GM12864 (cell line): Measurements from ENCODE around the gene C14orf180.

ENCODE experiments used
- DNase-seq: peaks from one replicate; pipeline ENCODE4 v3.0.0-alpha.2; 2011; ENCODE audit warnings: low read depth
- H3K4me3 ChIP-seq: 2 replicates; pipeline ENCODE4 v1.5.1; 2011; ENCODE audit warnings: mild to moderate bottlenecking, low read depth, low read length, control low read depth
- TF ChIP-seq, protein P1 (sequence below): IDR thresholded peaks from 2 replicates; pipeline ENCODE4 v1.5.1; 2011; ENCODE audit warnings: low read depth, mild to moderate bottlenecking, moderate library complexity, low read length, control low read depth, inconsistent platforms; ENCODE audit errors: missing control alignments

C14orf180 gene

DNA sequence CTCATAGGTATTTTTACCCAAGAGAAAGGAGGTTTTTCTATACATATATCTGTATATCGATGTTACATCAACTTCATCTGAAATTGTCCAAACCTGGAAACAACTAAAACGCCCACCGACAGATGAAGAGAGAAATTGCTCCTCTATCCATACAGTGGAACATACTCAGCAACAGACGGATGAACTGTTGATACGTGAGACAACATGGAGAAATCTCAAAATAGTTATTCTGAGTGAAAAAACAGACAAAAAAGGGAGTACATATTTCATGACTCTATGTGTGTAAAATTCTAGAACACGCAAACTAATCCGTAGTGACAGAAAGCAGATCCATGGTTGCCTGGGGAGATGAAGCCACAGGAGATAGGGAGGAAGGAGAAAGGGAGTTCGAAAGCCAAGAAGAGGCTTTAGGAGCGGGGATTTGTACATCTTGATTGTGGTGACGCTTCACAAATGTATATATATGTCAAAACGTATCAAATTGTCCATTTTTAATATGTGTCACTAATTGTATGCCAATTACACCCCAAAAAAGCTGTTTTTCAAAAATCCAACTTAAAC is 37.6 kb upstream of the C14orf180 start:
- H3K4me3 ChIP-seq = no peak overlapping the region
- TF ChIP-seq, protein P1, sequence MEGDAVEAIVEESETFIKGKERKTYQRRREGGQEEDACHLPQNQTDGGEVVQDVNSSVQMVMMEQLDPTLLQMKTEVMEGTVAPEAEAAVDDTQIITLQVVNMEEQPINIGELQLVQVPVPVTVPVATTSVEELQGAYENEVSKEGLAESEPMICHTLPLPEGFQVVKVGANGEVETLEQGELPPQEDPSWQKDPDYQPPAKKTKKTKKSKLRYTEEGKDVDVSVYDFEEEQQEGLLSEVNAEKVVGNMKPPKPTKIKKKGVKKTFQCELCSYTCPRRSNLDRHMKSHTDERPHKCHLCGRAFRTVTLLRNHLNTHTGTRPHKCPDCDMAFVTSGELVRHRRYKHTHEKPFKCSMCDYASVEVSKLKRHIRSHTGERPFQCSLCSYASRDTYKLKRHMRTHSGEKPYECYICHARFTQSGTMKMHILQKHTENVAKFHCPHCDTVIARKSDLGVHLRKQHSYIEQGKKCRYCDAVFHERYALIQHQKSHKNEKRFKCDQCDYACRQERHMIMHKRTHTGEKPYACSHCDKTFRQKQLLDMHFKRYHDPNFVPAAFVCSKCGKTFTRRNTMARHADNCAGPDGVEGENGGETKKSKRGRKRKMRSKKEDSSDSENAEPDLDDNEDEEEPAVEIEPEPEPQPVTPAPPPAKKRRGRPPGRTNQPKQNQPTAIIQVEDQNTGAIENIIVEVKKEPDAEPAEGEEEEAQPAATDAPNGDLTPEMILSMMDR = no peak
- DNase-seq = no peak

DNA sequence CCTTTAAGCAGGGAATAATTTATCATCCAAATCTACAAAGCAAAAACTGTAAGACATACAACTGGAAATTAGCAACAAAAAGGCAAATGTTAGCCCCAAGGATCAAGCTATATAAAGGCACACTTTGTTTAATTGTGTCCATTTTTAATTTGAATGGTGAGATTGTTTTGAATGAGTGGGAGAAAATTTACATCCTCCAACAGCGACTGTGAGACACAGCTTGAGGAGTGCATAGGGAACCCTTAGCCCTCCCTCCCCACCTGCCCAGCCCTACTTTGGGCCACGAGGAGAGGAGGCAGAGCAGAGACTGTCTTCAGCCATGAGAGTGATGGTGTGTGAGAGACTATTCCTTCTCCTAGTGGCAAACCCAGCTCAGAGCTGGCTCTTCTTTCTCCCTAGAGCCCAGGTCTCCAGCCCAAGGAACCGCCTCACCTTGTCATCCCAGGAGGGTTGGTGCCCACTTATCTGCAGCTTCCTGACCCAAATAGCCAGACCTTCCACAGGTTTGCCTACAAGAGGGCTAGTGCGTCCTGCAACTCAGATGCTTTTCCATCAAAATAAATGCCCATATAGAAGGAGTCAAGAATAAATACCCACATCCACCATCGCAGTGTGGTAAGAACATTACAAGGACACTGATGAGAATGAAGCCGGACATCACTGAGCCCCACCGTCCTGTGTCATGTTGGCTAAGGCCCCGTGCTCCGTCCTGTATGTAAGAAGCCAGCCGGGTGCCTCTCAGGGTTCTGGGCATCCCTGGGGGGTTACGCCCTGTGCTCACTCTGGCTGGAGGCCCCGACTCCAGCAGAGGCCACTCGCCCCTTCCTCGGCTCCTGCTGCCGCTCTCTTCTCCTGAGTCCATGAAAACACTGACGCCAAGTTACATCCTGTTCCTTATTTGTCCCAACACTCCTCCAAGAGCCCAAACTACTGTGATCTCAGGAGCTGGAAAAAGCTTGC is 36.4 kb upstream of the C14orf180 start:
- TF ChIP-seq, protein P1 = no peak
- no peak for DNase-seq
- H3K4me3 ChIP-seq = no peak overlapping the region

DNA sequence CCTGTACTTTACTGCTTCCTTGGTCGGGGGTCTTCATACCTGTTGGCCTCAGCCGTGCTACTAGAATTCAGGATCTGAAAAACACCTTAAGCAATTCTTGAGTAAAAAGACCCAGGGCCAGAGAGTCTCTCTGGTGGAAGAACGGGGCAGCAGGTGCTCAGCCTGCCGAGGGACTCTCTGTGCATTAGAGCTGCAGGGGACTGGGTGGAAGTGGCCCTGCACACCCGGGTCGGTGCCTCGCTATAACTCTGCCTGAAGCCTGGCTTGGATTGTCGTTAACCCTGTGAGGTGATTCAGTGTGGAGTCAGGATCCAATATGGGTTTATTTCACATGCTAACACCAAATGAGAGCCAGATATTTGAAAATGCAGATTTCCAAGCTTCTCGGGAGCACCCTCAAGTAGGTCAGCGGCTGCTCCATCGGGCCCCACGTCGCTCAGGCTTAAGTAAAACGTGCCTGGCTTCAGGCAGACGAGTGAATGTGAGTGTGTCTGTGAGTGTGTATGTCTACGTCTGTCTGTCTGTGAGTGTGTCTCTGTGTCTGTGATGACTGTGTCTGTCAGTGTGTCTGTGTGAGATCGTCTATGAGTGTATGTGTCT is 35.1 kb upstream of the C14orf180 start:
- no peak for DNase-seq
- TF ChIP-seq, protein P1 = no peak
- H3K4me3 ChIP-seq = no peak overlapping the region

DNA sequence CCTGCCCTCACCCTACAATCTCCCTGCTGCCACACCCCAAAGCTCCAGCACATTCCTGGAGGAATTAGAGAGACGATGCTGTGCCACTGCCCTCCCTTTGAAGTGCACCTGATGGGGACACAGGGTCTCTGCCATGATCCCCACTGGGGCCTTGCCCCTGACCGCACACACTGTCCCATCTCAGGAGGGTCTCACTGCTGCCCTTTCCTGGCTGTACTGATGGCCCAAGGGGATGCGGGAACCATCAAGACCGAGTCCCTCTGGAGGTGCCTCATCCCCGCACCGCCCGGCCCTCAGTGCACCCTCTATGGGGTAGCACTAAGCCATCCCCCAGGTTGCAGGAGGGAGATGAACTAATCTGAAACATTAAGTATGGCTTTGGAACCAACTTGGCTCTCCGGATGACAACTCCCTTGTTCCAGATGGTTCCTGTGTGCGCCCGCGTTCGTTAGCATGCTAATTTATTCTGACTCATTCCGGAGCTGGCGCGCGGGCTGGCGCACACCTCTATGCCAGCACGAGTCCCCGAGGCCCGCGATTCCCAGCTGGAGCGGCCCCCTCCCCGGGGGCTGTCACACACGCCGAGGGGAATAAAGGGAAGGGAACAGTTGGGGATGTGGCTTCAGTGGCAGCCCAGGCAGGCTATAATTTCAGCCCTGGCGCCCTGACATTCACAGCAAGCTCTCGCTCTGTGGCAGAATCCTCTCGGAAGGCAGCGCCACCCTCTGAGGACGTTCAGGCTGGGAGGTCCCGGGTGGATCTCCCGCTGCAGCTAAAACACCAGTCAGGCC is 34.2 kb upstream of the C14orf180 start:
- TF ChIP-seq, protein P1 = no peak
- DNase-seq = no peak
- H3K4me3 ChIP-seq = no peak overlapping the region

DNA sequence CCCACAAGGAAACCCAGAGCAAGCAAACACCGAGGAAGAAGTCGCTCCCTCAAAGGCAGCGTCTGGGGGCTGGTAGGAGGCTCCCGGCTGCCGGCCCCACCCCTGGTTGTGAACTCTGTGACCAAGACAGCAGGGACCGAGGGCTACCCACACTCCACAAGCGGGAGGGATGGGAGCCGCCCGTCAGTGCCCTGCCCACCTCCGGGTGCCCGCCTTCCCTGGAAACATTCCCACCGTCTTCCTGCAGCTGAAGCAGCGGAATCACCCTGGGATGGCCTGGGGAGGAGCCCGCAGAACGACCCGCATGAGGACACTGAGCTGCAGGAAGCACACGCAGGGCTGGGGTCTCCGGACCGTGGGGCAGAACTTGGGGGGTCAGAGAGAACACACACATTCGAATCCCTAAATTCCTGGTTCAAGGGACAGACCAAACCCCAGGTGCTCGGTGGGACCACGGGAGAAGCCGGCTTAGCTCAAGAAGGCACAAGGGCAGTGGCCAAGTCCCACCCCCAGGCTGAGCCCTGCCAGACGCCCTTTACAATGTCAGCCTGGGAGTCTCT is 33.5 kb upstream of the C14orf180 start:
- DNase-seq = no peak
- TF ChIP-seq, protein P1 = no peak
- no peak overlapping the region for H3K4me3 ChIP-seq

DNA sequence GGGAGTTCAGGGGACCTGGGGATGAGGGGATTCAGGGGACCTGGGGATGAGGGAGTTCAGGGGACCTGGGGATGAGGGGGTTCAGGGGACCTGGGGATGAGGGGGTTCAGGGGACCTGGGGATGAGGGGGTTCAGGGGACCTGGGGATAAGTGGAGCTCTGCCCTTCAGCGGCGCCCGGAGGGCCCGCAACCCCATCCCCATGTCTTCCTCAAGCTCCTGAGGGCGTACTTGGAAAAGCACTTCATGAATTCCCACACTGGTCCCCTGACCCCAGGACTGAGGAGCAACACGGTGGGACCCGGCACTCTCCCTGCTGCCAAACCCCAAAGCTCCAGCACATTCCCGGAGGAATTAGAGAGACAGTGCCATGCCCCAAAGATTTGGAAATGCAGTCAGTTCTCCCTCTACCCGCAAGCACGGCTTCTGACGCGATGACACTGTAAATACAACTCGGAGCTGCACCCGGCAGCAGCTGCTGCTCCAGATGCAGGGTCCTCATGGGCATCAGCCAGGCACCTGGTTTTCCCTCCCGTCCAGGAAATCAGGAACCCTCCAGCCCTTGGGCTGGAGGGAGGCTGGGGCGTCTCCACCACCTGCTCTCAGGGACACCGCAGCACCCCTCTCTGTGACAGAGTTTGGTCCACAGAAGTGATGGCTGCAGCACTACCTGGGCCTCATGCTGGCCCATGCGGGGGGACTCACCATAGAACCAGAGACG is 32.8 kb upstream of the C14orf180 start:
- TF ChIP-seq, protein P1 = no peak
- H3K4me3 ChIP-seq = no peak overlapping the region
- DNase-seq = no peak
